ENCODE measurements around the gene MAP4K3.
"Not testable (repeated sequence)": the region's sequence is repeated elsewhere in the genome, so short reads cannot be mapped to it uniquely, and the experiment has no call there.

The MAP4K3 gene

GRCh38 chr2:39408351-39409136 lies 28.5 kb downstream of the MAP4K3 start:
- DNase-seq: peak; percentile 68

- no peak for DNase-seq
Measured at GRCh38 chr2:39407516-39408296, 29.4 kb downstream of the MAP4K3 start.

GRCh38 chr2:39405364-39405763 lies 31.7 kb downstream of the MAP4K3 start:
- DNase-seq: no peak

GRCh38 chr2:39403311-39403710 lies 33.8 kb downstream of the MAP4K3 start:
- DNase-seq: no peak

- no peak for DNase-seq
Measured at GRCh38 chr2:39401319-39401718, 35.8 kb downstream of the MAP4K3 start.

- DNase-seq: no peak
Measured at GRCh38 chr2:39399570-39399969, 37.5 kb downstream of the MAP4K3 start.

- no peak for DNase-seq
Measured at GRCh38 chr2:39395313-39395712, 41.8 kb downstream of the MAP4K3 start.

GRCh38 chr2:39394516-39394961 lies 42.5 kb downstream of the MAP4K3 start:
- DNase-seq: no peak

- no peak for DNase-seq
Measured at GRCh38 chr2:39392672-39393071, 44.4 kb downstream of the MAP4K3 start.

- peak; percentile 63 for DNase-seq
Measured at GRCh38 chr2:39390216-39390615, 46.9 kb downstream of the MAP4K3 start.

GRCh38 chr2:39386064-39386463 lies 51.0 kb downstream of the MAP4K3 start:
- DNase-seq: no peak

- no peak for DNase-seq
Measured at GRCh38 chr2:39385172-39385571, 51.9 kb downstream of the MAP4K3 start.

- not testable (repeated sequence) for DNase-seq
Measured at GRCh38 chr2:39384071-39384470, 53.0 kb downstream of the MAP4K3 start.

GRCh38 chr2:39383146-39383545 lies 53.9 kb downstream of the MAP4K3 start:
- DNase-seq: no peak

GRCh38 chr2:39381653-39382052 lies 55.4 kb downstream of the MAP4K3 start:
- DNase-seq: no peak

GRCh38 chr2:39380525-39381150 lies 56.4 kb downstream of the MAP4K3 start:
- DNase-seq: peak; percentile 38

GRCh38 chr2:39379643-39380524 lies 57.2 kb downstream of the MAP4K3 start:
- peak; percentile 45 for DNase-seq

GRCh38 chr2:39378968-39379367 lies 58.1 kb downstream of the MAP4K3 start:
- DNase-seq: no peak

- DNase-seq: no peak
Measured at GRCh38 chr2:39377226-39377939, 59.7 kb downstream of the MAP4K3 start.

GRCh38 chr2:39375917-39376316 lies 61.2 kb downstream of the MAP4K3 start:
- DNase-seq: no peak

- DNase-seq: no peak
Measured at GRCh38 chr2:39373181-39373802, 63.8 kb downstream of the MAP4K3 start.

All from fibroblast of skin of abdomen (primary cell).